Fibroblast of pulmonary artery (primary cell): Measurements from ENCODE around the gene ASPG.
"Not testable (repeated sequence)": the region's sequence is repeated elsewhere in the genome, so short reads cannot be mapped to it uniquely, and the experiment has no call there.

ENCODE experiments used
- DNase-seq: peaks from one replicate; pipeline ENCODE4 v3.0.0-alpha.2; 2010; ENCODE audit warnings: low read depth
- H3K4me3 ChIP-seq: replicated peaks from 2 replicates; pipeline ENCODE4 v1.5.1; 2011; ENCODE audit warnings: low read depth, mild to moderate bottlenecking, control low read depth, low read length, moderate library complexity
- TF ChIP-seq, protein P1 (sequence below): IDR thresholded peaks from 2 replicates; pipeline ENCODE4 v1.5.1; 2011; ENCODE audit warnings: mild to moderate bottlenecking, control low read depth, low read length, inconsistent platforms; ENCODE audit errors: missing control alignments

ASPG gene

GRCh38 chr14:104150136-104151025, 64.9 kb downstream of the ASPG start:
- peak; percentile 4 for DNase-seq
- TF ChIP-seq, protein P1, sequence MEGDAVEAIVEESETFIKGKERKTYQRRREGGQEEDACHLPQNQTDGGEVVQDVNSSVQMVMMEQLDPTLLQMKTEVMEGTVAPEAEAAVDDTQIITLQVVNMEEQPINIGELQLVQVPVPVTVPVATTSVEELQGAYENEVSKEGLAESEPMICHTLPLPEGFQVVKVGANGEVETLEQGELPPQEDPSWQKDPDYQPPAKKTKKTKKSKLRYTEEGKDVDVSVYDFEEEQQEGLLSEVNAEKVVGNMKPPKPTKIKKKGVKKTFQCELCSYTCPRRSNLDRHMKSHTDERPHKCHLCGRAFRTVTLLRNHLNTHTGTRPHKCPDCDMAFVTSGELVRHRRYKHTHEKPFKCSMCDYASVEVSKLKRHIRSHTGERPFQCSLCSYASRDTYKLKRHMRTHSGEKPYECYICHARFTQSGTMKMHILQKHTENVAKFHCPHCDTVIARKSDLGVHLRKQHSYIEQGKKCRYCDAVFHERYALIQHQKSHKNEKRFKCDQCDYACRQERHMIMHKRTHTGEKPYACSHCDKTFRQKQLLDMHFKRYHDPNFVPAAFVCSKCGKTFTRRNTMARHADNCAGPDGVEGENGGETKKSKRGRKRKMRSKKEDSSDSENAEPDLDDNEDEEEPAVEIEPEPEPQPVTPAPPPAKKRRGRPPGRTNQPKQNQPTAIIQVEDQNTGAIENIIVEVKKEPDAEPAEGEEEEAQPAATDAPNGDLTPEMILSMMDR: peak; percentile 20
- no peak overlapping the region for H3K4me3 ChIP-seq

GRCh38 chr14:104151026-104151381, 65.5 kb downstream of the ASPG start:
- H3K4me3 ChIP-seq: no peak overlapping the region
- TF ChIP-seq, protein P1: no peak
- no peak for DNase-seq

DNA sequence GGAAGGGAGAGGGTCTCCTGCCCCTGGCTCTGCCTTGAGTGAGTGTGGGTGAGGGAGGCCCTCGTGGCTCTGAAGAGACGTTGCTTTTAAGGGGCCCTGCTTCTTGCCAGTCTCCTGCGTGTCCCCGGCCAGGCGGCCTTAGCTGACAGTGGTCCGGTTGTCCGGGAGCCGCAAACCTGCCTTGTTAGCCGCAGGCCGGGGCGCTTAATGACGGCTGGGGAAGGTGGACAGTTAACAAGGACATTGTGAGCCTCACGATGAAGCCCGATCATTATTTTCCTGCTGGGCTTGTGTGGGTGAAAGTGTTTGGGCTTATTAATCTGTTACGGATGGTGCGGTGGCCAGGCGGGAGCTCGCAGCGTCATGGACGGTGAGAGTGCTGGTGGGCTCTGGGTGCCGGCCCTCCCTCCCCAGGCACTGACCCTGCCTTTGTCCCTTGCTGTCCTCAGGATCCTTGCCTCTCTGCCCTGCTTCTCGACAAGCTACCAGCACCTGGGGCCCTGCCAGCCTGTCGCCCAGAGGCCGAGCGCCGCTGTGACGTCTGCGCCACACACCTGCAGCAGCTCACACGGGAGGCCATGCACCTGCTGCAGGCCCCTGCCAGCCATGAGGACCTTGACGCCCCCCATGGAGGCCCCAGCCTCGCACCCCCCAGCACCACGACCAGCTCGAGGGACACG, 66.2 kb downstream of the ASPG start:
- TF ChIP-seq, protein P1: no peak
- no peak overlapping the region for H3K4me3 ChIP-seq
- no peak for DNase-seq

- no peak overlapping the region for H3K4me3 ChIP-seq
- TF ChIP-seq, protein P1: no peak
- DNase-seq: no peak
These were observed 66.7 kb downstream of the ASPG start for GRCh38 chr14:104152246-104152575.

GRCh38 chr14:104152686-104153393, 67.3 kb downstream of the ASPG start:
- no peak overlapping the region for H3K4me3 ChIP-seq
- TF ChIP-seq, protein P1: no peak
- no peak for DNase-seq

GRCh38 chr14:104153394-104153755, 67.9 kb downstream of the ASPG start:
- not testable (repeated sequence) for DNase-seq, H3K4me3 ChIP-seq

GRCh38 chr14:104154246-104154645, 68.7 kb downstream of the ASPG start:
- DNase-seq: no peak
- no peak overlapping the region for H3K4me3 ChIP-seq
- TF ChIP-seq, protein P1: no peak
